Measurements from ENCODE around the gene NR5A1. TPM values are rescaled to one million over a fixed set of nuclear protein-coding genes. Genes with fewer than 3 reads are reported as not detected.

The NR5A1 gene
- polyA plus RNA-seq, 1 donor, result 0.09 TPM

GRCh38 chr9:124473310-124473709 lies 33.9 kb downstream of the NR5A1 start:
- H3K27ac ChIP-seq (ENCODE audit: low read length), result no peak overlapping the region
- H3K9me3 ChIP-seq (ENCODE audit: control insufficient read depth, low read depth, low read length), result no peaks in the 10 kb centered on the region
- no peak overlapping the region for H3K4me3 ChIP-seq (ENCODE audit: low read length)
- no peaks in the 10 kb centered on the region for H3K36me3 ChIP-seq (ENCODE audit: control insufficient read depth, insufficient read depth, low read length)
- DNase-seq, result no peak
- no CpG with 5 or more reads among the region's 10 CpGs for WGBS (ENCODE audit: insufficient coverage, low lambda C conversion rate)
- H3K27me3 ChIP-seq (ENCODE audit: control insufficient read depth, insufficient read depth, low read length), result peaks cover 33% of the 10 kb centered on the region
- no peaks in the 10 kb centered on the region for H3K4me1 ChIP-seq (ENCODE audit: control insufficient read depth, insufficient read depth, low read length)

GRCh38 chr9:124472770-124473169 lies 34.4 kb downstream of the NR5A1 start:
- no peak for DNase-seq
- Histone ChIP-seq H3K27ac (ENCODE audit: low read length) (no peak overlapping the region), H3K27me3 (ENCODE audit: control insufficient read depth, insufficient read depth, low read length) (peaks cover 28% of the 10 kb centered on the region), H3K4me3 (ENCODE audit: low read length) (no peak overlapping the region), H3K9me3 (ENCODE audit: control insufficient read depth, low read depth, low read length) (no peaks in the 10 kb centered on the region), H3K36me3 (ENCODE audit: control insufficient read depth, insufficient read depth, low read length) (no peaks in the 10 kb centered on the region), H3K4me1 (ENCODE audit: control insufficient read depth, insufficient read depth, low read length) (no peaks in the 10 kb centered on the region)
- whole genome bisulfite sequencing (ENCODE audit: insufficient coverage, low lambda C conversion rate), result no CpG with 5 or more reads among the region's 7 CpGs

GRCh38 chr9:124471761-124472160 lies 35.4 kb downstream of the NR5A1 start:
- H3K36me3 ChIP-seq (ENCODE audit: control insufficient read depth, insufficient read depth, low read length), result no peaks in the 10 kb centered on the region
- no peak for DNase-seq
- no peaks in the 10 kb centered on the region for H3K4me1 ChIP-seq (ENCODE audit: control insufficient read depth, insufficient read depth, low read length)
- peaks cover 20% of the 10 kb centered on the region for H3K27me3 ChIP-seq (ENCODE audit: control insufficient read depth, insufficient read depth, low read length)
- no peak overlapping the region for H3K27ac ChIP-seq (ENCODE audit: low read length)
- no peaks in the 10 kb centered on the region for H3K9me3 ChIP-seq (ENCODE audit: control insufficient read depth, low read depth, low read length)
- no CpG with 5 or more reads among the region's 9 CpGs for WGBS (ENCODE audit: insufficient coverage, low lambda C conversion rate)
- no peak overlapping the region for H3K4me3 ChIP-seq (ENCODE audit: low read length)

- DNase-seq, result no peak
- Histone ChIP-seq H3K9me3 (ENCODE audit: control insufficient read depth, low read depth, low read length) (no peaks in the 10 kb centered on the region), H3K27me3 (ENCODE audit: control insufficient read depth, insufficient read depth, low read length) (peaks cover 10% of the 10 kb centered on the region), H3K36me3 (ENCODE audit: control insufficient read depth, insufficient read depth, low read length) (no peaks in the 10 kb centered on the region), H3K27ac (ENCODE audit: low read length) (no peak overlapping the region), H3K4me3 (ENCODE audit: low read length) (no peak overlapping the region), H3K4me1 (ENCODE audit: control insufficient read depth, insufficient read depth, low read length) (no peaks in the 10 kb centered on the region)
- no CpG with 5 or more reads among the region's 7 CpGs for WGBS (ENCODE audit: insufficient coverage, low lambda C conversion rate)
Measured at GRCh38 chr9:124470726-124471125, 36.5 kb downstream of the NR5A1 start.

- H3K4me3 ChIP-seq (ENCODE audit: low read length), result no peak overlapping the region
- no peak overlapping the region for H3K27ac ChIP-seq (ENCODE audit: low read length)
- H3K27me3 ChIP-seq (ENCODE audit: control insufficient read depth, insufficient read depth, low read length), result peaks cover 8% of the 10 kb centered on the region
- DNase-seq, result no peak
- no peaks in the 10 kb centered on the region for H3K9me3 ChIP-seq (ENCODE audit: control insufficient read depth, low read depth, low read length)
- no peaks in the 10 kb centered on the region for H3K4me1 ChIP-seq (ENCODE audit: control insufficient read depth, insufficient read depth, low read length)
- no CpG with 5 or more reads among the region's 13 CpGs for WGBS (ENCODE audit: insufficient coverage, low lambda C conversion rate)
- H3K36me3 ChIP-seq (ENCODE audit: control insufficient read depth, insufficient read depth, low read length), result no peaks in the 10 kb centered on the region
Measured at GRCh38 chr9:124470306-124470705, 36.9 kb downstream of the NR5A1 start.

- WGBS (ENCODE audit: insufficient coverage, low lambda C conversion rate), result no CpG with 5 or more reads among the region's 28 CpGs
- H3K27ac ChIP-seq (ENCODE audit: low read length), result no peak overlapping the region
Measured at GRCh38 chr9:124469011-124469832, 38.0 kb downstream of the NR5A1 start.

GRCh38 chr9:124468061-124468740 lies 39.0 kb downstream of the NR5A1 start:
- Histone ChIP-seq H3K9me3 (ENCODE audit: control insufficient read depth, low read depth, low read length) (no peaks in the 10 kb centered on the region), H3K4me3 (ENCODE audit: low read length) (no peak overlapping the region), H3K27me3 (ENCODE audit: control insufficient read depth, insufficient read depth, low read length) (peaks cover 5% of the 10 kb centered on the region), H3K27ac (ENCODE audit: low read length) (no peak overlapping the region), H3K36me3 (ENCODE audit: control insufficient read depth, insufficient read depth, low read length) (no peaks in the 10 kb centered on the region), H3K4me1 (ENCODE audit: control insufficient read depth, insufficient read depth, low read length) (no peaks in the 10 kb centered on the region)
- no peak for DNase-seq
- WGBS (ENCODE audit: insufficient coverage, low lambda C conversion rate), result no CpG with 5 or more reads among the region's 19 CpGs

More at GRCh38 chr9:124469011-124469832, 38.0 kb downstream of the NR5A1 start:
- Histone ChIP-seq H3K9me3 (ENCODE audit: control insufficient read depth, low read depth, low read length) (no peaks in the 10 kb centered on the region), H3K4me3 (ENCODE audit: low read length) (no peak overlapping the region), H3K27me3 (ENCODE audit: control insufficient read depth, insufficient read depth, low read length) (peaks cover 5% of the 10 kb centered on the region), H3K36me3 (ENCODE audit: control insufficient read depth, insufficient read depth, low read length) (no peaks in the 10 kb centered on the region), H3K4me1 (ENCODE audit: control insufficient read depth, insufficient read depth, low read length) (no peaks in the 10 kb centered on the region)
- no peak for DNase-seq

- H3K4me1 ChIP-seq (ENCODE audit: control insufficient read depth, insufficient read depth, low read length), result no peaks in the 10 kb centered on the region
- no peak overlapping the region for H3K4me3 ChIP-seq (ENCODE audit: low read length)
- no peak overlapping the region for H3K27ac ChIP-seq (ENCODE audit: low read length)
- H3K36me3 ChIP-seq (ENCODE audit: control insufficient read depth, insufficient read depth, low read length), result no peaks in the 10 kb centered on the region
- no peaks in the 10 kb centered on the region for H3K9me3 ChIP-seq (ENCODE audit: control insufficient read depth, low read depth, low read length)
- peaks cover 7% of the 10 kb centered on the region for H3K27me3 ChIP-seq (ENCODE audit: control insufficient read depth, insufficient read depth, low read length)
- DNase-seq, result no peak
- no CpG with 5 or more reads among the region's 17 CpGs for WGBS (ENCODE audit: insufficient coverage, low lambda C conversion rate)
Measured at GRCh38 chr9:124467410-124468060, 39.7 kb downstream of the NR5A1 start.

- Histone ChIP-seq H3K27me3 (ENCODE audit: control insufficient read depth, insufficient read depth, low read length) (peaks cover 7% of the 10 kb centered on the region), H3K4me1 (ENCODE audit: control insufficient read depth, insufficient read depth, low read length) (no peaks in the 10 kb centered on the region), H3K27ac (ENCODE audit: low read length) (no peak overlapping the region), H3K4me3 (ENCODE audit: low read length) (no peak overlapping the region), H3K9me3 (ENCODE audit: control insufficient read depth, low read depth, low read length) (no peaks in the 10 kb centered on the region), H3K36me3 (ENCODE audit: control insufficient read depth, insufficient read depth, low read length) (no peaks in the 10 kb centered on the region)
- WGBS (ENCODE audit: insufficient coverage, low lambda C conversion rate), result no CpG with 5 or more reads among the region's 3 CpGs
- DNase-seq, result no peak
Measured at GRCh38 chr9:124465736-124466135, 41.5 kb downstream of the NR5A1 start.

GRCh38 chr9:124462739-124463138 lies 44.5 kb downstream of the NR5A1 start:
- Histone ChIP-seq H3K36me3 (ENCODE audit: control insufficient read depth, insufficient read depth, low read length) (no peaks in the 10 kb centered on the region), H3K27me3 (ENCODE audit: control insufficient read depth, insufficient read depth, low read length) (peaks cover 13% of the 10 kb centered on the region), H3K4me1 (ENCODE audit: control insufficient read depth, insufficient read depth, low read length) (no peaks in the 10 kb centered on the region), H3K27ac (ENCODE audit: low read length) (no peak overlapping the region), H3K9me3 (ENCODE audit: control insufficient read depth, low read depth, low read length) (no peaks in the 10 kb centered on the region), H3K4me3 (ENCODE audit: low read length) (no peak overlapping the region)
- no CpG with 5 or more reads among the region's 1 CpG for WGBS (ENCODE audit: insufficient coverage, low lambda C conversion rate)
- no peak for DNase-seq
